Measurements from ENCODE around the gene RADIL. TPM values are rescaled to one million over a fixed set of nuclear protein-coding genes. Genes with fewer than 3 reads are reported as not detected.

RADIL gene
- polyA plus RNA-seq, 1 donor (not counting 4 experiments of a cell fraction or from before 2014, with no cell fraction given): not detected

DNA sequence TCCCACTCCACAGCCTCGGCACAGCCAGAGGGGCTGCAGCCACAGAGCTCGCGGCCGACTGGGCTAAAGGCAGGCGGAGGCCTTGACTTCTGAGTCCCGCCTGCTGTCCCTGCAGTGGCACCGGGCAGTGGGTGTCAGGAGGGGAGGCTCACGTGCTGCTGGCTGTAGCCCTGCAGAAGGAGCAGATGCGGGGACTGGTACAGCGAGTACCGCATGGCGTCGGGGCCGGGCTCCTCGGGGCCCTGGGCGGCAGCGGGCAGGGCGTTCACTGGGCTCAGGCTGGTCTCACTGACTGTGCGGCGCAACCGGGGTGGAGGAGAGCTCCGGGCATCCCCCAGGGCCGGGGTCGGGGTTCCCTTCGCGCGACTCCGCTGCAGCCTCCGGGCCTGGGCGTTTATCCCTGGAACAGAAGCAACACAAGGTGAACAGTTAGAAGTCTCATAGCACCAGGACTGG is 47.3 kb downstream of the RADIL start:
- Histone ChIP-seq H3K27ac (ENCODE audit: control insufficient read depth, insufficient read depth, low read length) (no peak overlapping the region), H3K9me1 (ENCODE audit: control insufficient read depth, extremely low read depth, insufficient read depth, low read length) (no peaks in the 10 kb centered on the region), H3K4me3 (ENCODE audit: control insufficient read depth in 2 of 3, extremely low read depth in 1 of 3, insufficient read depth in 2 of 3, low read depth in 1 of 3, low read length in 3 of 3) (no peak overlapping the region), H3K9me3 (ENCODE audit: control insufficient read depth, low read depth, low read length) (no peaks in the 10 kb centered on the region), H2AFZ (ENCODE audit: control insufficient read depth, low read length) (no peak overlapping the region), H3K36me3 (ENCODE audit: control insufficient read depth in 2 of 2, extremely low read depth in 1 of 2, insufficient read depth in 2 of 2, low read length in 2 of 2) (no peaks in the 10 kb centered on the region), H3K27me3 (ENCODE audit: control insufficient read depth, extremely low read depth, insufficient read depth, low read length) (no peaks in the 10 kb centered on the region), H4K20me1 (ENCODE audit: control insufficient read depth, extremely low read depth, insufficient read depth, low read length) (no peaks in the 10 kb centered on the region), H3K9ac (ENCODE audit: control insufficient read depth, extremely low read depth, insufficient read depth, low read length) (no peak overlapping the region), H3K79me2 (ENCODE audit: control insufficient read depth, insufficient read depth, low read length) (no peaks in the 10 kb centered on the region), H3K4me1 (ENCODE audit: control insufficient read depth, extremely low read depth, insufficient read depth, low read length) (no peaks in the 10 kb centered on the region), H3K4me2 (ENCODE audit: control insufficient read depth, extremely low read depth, insufficient read depth, low read depth, low read length) (no peak overlapping the region)
- dilution Hi-C loops (cut with MboI; ENCODE audit: extremely low pct_ligation_motif_present, low sequenced_read_pairs): no loop called here
- FAIRE-seq: no peak
- no peak for TF ChIP-seq CTCF (optimal IDR thresholded peaks at IDR 0.05 in 1 of 3, IDR thresholded peaks at IDR 0.05 in 1 of 3, conservative IDR thresholded peaks at IDR 0.05 in 1 of 3; ENCODE audit: extremely low read depth in 1 of 3, insufficient read depth in 2 of 3, low read length in 3 of 3)
- TF ChIP-seq EZH2 (IDR thresholded peaks at IDR 0.05; ENCODE audit: low read length): no peak
- DNase-seq (ENCODE audit: low read depth, low spot score): no peak

DNA sequence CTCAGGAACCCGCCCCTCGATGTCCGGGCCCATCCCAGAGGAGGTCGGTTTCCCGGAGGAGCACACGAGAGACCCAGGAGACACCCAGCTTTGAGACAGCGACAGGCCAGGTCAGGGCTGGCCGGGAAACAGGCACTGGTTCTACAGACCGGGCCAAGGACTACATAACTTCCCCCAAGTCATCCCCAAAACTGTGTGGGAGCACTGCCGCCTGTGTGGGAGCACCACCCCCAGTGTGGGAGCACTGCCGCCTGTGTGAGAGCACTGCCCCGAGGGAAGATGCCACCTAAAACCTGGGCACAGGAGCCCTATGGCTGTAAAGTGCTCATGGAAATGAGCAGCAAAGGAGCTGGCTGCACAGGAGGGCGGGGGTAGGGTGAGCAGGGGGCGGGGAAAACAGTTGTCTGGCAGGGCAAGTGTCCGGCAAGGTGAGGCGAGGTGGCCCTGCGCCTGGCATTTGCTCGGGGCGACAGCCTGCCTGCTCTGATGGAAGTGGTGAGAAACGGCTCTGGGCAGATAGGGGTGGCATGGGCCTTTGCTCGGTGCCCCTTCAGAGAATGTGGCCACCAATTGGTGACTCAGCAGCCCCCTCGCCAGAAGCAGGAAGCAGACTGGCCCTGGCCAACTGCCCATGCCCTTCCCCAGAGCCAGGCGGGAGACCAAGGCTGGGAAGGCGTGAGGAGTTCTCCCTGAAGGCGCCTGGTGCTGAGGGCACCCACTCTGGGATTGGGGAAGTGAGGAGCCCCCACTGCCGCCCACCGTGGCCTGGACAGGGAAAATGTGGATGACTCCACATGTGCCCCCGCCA is 47.9 kb downstream of the RADIL start:
- FAIRE-seq (no peak), DNase-seq (ENCODE audit: low read depth, low spot score) (no peak)
- no peak for TF ChIP-seq EZH2 (IDR thresholded peaks at IDR 0.05; ENCODE audit: low read length)
- TF ChIP-seq CTCF (optimal IDR thresholded peaks at IDR 0.05 in 1 of 3, IDR thresholded peaks at IDR 0.05 in 1 of 3, conservative IDR thresholded peaks at IDR 0.05 in 1 of 3; ENCODE audit: extremely low read depth in 1 of 3, insufficient read depth in 2 of 3, low read length in 3 of 3): no peak
- Histone ChIP-seq H3K9ac (ENCODE audit: control insufficient read depth, extremely low read depth, insufficient read depth, low read length) (no peak overlapping the region), H3K4me2 (ENCODE audit: control insufficient read depth, extremely low read depth, insufficient read depth, low read depth, low read length) (no peak overlapping the region), H3K27ac (ENCODE audit: control insufficient read depth, insufficient read depth, low read length) (no peak overlapping the region), H4K20me1 (ENCODE audit: control insufficient read depth, extremely low read depth, insufficient read depth, low read length) (no peaks in the 10 kb centered on the region), H3K79me2 (ENCODE audit: control insufficient read depth, insufficient read depth, low read length) (no peaks in the 10 kb centered on the region), H3K9me3 (ENCODE audit: control insufficient read depth, low read depth, low read length) (no peaks in the 10 kb centered on the region), H3K36me3 (ENCODE audit: control insufficient read depth in 2 of 2, extremely low read depth in 1 of 2, insufficient read depth in 2 of 2, low read length in 2 of 2) (no peaks in the 10 kb centered on the region), H3K4me3 (ENCODE audit: control insufficient read depth in 2 of 3, extremely low read depth in 1 of 3, insufficient read depth in 2 of 3, low read depth in 1 of 3, low read length in 3 of 3) (no peak overlapping the region), H3K9me1 (ENCODE audit: control insufficient read depth, extremely low read depth, insufficient read depth, low read length) (no peaks in the 10 kb centered on the region), H2AFZ (ENCODE audit: control insufficient read depth, low read length) (no peak overlapping the region), H3K27me3 (ENCODE audit: control insufficient read depth, extremely low read depth, insufficient read depth, low read length) (no peaks in the 10 kb centered on the region), H3K4me1 (ENCODE audit: control insufficient read depth, extremely low read depth, insufficient read depth, low read length) (no peaks in the 10 kb centered on the region)
- dilution Hi-C loops (cut with MboI; ENCODE audit: extremely low pct_ligation_motif_present, low sequenced_read_pairs): no loop called here

Measured in keratinocyte (primary cell).